HL-60/S4 treated with phorbol 12-myristate 13-acetate at 8.2 ng/mL for 4 days and 3 days (cell line): ENCODE measurements around the gene HAND2.

Source experiments
- in situ Hi-C: fragments of 300-500 bp; cut with MboI; formaldehyde crosslinking; loops from 2 replicates; pipeline ENCODE4 v1.15.0; 2022; ENCODE audit warnings: low sequenced_read_pairs

The HAND2 gene

GRCh38 chr4:173478913-173479283 is 51.1 kb downstream of the HAND2 start:
- in situ Hi-C loops, result no loop called here

DNA sequence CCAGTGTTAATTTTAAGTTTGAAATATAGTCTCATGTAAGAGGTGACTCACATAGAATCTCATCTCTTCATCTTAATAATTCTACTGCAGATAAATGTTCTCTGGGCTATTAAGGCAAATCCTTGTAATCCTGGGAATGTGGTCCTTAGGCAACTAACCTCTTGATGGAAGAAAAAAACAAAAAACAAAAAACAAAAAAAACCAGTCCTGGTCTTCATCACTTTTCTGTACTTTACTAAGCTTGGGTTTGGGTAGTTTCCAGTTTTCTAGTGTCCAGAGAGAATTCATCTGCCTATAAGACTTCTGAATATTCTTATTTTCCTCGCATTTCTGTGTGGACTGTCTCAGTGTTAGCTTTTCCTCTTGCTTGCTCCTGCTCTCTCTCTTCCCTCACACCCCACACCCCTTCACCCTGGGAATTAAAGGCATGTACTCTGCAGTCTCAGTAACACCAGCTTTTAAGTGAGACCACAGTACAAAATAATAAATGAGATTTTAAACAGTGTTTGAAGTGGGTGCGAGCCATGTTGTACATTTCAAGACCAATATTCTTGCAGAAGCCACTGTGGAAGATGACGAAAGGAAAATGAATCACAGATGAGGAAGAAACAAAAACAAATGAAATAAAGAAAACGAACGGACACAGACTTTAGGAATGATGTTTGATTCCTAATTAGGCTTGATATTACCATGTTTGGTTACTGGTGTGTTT is 51.7 kb downstream of the HAND2 start:
- in situ Hi-C loops, result no loop called here

GRCh38 chr4:173477016-173477415 is 53.0 kb downstream of the HAND2 start:
- in situ Hi-C loops, result no loop called here
